GM18505 (cell line): ENCODE data around the gene THEMIS2.
"Not testable (repeated sequence)": the region's sequence is repeated elsewhere in the genome, so short reads cannot be mapped to it uniquely, and the experiment has no call there.

Experiments
- ATAC-seq: cut with Tn5 transposase; IDR thresholded peaks from one replicate; pipeline ENCODE4 v1.9.1; 2021; ENCODE audit not compliant: unreplicated experiment
- POLR2A ChIP-seq: IDR thresholded peaks from 4 replicates; pipeline ENCODE4 v1.6.1; 2011; ENCODE audit warnings: borderline replicate concordance; ENCODE audit not compliant: insufficient read depth, insufficient read length; ENCODE audit errors: extremely low read depth

Gene THEMIS2

DNA sequence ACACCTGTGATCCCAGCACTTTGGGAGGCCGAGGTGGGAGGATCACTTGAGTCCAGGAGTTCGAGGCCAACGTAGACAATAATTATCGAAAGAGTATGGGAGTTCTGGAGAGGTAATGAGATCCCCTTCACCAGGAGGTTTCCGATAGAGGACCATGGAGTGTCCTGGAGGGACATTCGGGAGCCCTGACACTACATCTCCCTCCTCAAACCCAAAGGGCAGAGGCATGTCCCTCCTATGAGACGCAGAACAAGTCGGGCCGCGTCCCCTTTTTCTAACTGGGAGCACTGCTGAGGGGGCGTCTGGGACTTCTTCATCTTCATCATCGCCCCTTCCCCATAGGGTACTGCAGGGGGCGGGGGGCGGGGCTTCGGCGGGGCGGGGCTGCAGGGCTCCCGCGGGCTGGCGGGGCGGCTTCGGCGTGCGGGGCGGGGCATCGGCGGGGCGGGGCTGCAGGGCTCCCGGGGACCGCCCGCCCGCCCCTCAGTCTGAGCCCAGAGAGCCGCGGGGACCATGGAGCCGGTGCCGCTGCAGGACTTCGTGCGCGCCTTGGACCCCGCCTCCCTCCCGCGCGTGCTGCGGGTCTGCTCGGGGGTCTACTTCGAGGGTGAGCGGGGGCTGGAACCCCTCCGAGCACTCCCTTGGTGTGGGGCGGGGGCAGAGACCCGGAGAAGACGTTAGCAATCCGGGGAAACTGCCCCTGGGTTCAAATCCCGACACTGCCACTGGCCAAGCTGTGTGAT is at the start of gene THEMIS2:
THEMIS2 (plus strand) TSS at position 486 of the 743 bp plus-strand sequence; CDS start at position 514, 28 bp downstream.
- TF ChIP-seq POLR2A = peak; percentile 81
- ATAC-seq = peak; percentile 34

- TF ChIP-seq POLR2A = no peak
- ATAC-seq = no peak
Observed at GRCh38 chr1:27823784-27824183, 48.6 kb upstream of the THEMIS2 start.

DNA sequence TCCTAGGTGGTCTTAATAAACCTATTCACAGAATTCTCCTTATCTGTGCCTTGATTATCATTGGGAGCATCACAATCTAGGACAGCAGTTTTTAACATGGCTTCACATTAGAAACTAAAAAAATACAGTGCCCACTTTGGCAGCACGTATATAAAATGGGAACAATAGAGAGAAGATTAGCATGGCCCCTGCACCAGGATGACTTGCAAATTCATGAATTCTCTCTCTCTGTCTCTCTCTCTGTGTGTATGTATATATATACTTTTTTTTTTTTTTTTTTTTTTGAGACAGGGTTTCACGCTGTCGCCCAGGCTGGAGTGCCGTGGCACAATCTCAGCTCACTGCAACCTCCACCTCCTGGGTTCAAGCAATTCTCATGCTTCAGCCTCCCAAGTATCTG is 47.9 kb upstream of the THEMIS2 start:
- no peak for TF ChIP-seq POLR2A
- ATAC-seq = no peak

DNA sequence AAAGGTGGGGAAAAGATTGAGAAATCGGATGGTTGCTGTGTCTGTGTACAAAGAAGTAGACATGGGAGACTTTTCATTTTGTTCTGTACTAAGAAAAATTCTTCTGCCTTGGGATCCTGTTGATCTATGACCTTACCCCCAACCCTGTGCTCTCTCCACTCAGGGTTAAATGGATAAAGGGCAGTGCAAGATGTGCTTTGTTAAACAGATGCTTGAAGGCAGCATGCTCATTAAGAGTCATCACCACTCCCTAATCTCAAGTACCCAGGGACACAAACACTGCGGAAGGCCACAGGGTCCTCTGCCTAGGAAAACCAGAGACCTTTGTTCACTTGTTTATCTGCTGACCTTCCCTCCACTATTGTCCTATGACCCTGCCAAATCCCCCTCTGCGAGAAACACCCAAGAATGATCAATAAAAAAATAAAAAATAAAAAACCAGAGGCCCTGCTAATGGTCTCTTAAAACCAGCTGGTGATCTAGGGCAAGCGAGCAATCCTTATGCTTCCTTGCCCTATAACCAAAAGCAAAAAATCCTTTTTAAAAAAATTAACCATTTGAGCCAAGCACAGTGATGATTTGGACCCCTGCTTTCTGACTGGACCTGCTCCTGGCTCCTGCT is 42.9 kb upstream of the THEMIS2 start:
- not testable (repeated sequence) for ATAC-seq

- ATAC-seq = peak; percentile 86
- TF ChIP-seq POLR2A = peak; percentile 97
Observed at GRCh38 chr1:27830621-27831440, 41.5 kb upstream of the THEMIS2 start, which contains the start of gene PPP1R8. TSS of gene PPP1R8 (plus strand) at chr1:27830782. CDS start at chr1:27830836, 54 bp downstream.

DNA sequence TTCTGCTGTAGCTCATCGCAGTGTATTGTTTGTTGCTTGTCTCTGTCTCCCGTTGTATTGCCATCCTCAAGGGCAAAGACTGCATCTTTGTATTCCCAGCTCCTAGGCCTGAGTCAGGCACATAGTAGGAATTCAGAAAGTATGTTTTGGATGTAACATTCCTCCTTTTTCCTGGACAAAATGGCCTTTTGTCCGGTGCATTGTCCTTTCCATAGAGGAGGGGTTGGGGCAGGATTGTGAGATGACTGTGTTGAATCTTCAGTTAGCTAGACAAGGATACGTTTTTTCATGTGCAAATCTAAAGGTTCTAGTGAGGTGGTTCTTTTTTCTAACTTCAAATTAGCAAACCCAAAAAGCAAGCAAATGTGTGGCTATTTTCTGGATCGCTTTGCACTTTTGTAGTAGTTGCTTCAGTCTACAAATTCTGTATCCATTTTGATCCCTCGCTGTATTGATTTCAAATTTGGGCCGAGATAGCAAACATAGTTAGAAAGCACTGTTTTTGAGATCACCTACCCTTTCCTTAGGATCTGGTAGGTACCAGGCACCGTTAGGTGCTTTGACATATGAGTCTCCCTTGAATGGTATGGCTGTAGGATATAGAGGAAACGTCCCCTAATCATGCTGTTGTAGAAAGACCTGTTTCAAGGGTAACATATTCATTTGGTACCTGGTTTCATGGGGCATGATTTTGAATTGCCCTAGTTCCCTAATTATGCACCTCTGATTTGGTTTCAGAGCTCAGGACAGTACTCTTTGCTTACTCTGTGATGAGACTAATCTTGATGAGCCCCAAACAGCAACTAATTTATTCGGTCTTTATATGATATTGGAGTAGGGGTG is 40.6 kb upstream of the THEMIS2 start:
- no peak for ATAC-seq

GRCh38 chr1:27832762-27833161 is 39.6 kb upstream of the THEMIS2 start:
- no peak for TF ChIP-seq POLR2A
- ATAC-seq = no peak

More for the DNA sequence above, 40.6 kb upstream of the THEMIS2 start:
- TF ChIP-seq POLR2A = no peak

- TF ChIP-seq POLR2A = no peak
- ATAC-seq = no peak
Observed at GRCh38 chr1:27833470-27833869, 38.9 kb upstream of the THEMIS2 start.

DNA sequence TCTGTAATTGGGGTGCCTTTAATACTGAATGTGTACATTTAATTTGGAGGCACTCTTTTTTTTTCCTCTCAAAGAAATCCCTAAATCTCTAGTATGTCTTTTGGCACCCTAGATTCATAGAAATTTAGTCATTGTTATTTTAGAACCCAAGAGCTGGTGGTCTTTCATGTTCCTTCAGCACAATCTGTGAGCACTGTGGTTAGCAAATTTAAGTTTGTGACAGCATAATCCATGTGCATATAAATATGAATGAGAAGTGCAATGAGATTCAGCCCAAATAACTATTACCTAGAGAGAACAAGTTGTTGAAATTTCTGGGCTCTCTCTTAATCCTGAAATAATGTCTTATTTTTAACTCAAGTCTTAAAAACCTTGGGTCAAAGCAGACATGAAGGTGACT is 37.3 kb upstream of the THEMIS2 start:
- ATAC-seq = no peak
- no peak for TF ChIP-seq POLR2A

- no peak for ATAC-seq
- no peak for TF ChIP-seq POLR2A
Observed at GRCh38 chr1:27835501-27835900, 36.8 kb upstream of the THEMIS2 start.

- no peak for TF ChIP-seq POLR2A
Observed at GRCh38 chr1:27849951-27850350, 22.4 kb upstream of the THEMIS2 start.

GRCh38 chr1:27855085-27855484 is 17.3 kb upstream of the THEMIS2 start:
- no peak for ATAC-seq
- no peak for TF ChIP-seq POLR2A

More at GRCh38 chr1:27849951-27850350, 22.4 kb upstream of the THEMIS2 start:
- ATAC-seq = no peak
